GM10248 (cell line): Measurements from ENCODE around the gene CLK4.

ENCODE experiments used
- CTCF ChIA-PET: fragments of 300-600 bp; sonication (Branson Sonifier 250); formaldehyde crosslinking; extraction: SDS; loops from one replicate; lab custom pipeline; 2021; ENCODE audit warnings: antibody characterized with exemption; lab: Yijun Ruan, JAX
- POLR2A ChIA-PET: fragments of 350-650 bp; sonication (Branson Sonifier 250); formaldehyde crosslinking; extraction: SDS; loops from one replicate; lab custom pipeline; 2020; ENCODE audit warnings: antibody characterized with exemption; lab: Yijun Ruan, JAX
- DNase-seq: peaks from one replicate; pipeline ENCODE4 v3.0.0; 2012; ENCODE audit errors: extremely low spot score
- CTCF ChIP-seq: IDR thresholded peaks from 2 replicates; pipeline ENCODE4 v1.5.1; 2012; ENCODE audit warnings: mild to moderate bottlenecking, low read depth; ENCODE audit errors: extremely low read depth, missing control alignments, control extremely low read depth

Gene CLK4

DNA sequence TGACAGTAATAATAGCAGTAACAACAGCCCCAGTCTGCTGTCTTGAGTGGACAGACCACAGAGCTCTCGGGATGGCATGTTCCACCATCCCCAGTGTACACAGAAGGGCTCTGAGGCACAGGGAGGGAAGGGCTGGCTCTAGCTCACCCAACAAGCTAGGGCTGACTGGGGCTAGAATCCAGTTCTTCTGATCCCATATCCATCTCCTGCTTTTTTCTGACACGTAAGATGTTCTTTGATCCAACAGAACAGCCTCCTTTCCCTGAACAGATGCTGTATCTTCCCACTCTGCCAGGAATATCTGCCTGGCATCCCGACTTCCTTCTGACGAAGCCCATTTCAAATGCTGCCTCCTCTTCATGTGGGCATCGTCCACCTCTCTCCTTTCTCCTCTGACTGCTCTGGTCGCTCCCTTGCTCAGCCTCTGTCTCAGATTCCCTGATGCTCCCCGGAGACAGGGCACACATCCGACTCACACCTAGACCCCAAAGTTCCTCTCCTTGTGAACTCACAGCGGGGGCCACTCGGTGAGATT, 43.6 kb upstream of the CLK4 start:
- no peak for TF ChIP-seq CTCF
- ChIA-PET POLR2A (no interaction called here), CTCF (no interaction called here)
- DNase-seq: no peak

DNA sequence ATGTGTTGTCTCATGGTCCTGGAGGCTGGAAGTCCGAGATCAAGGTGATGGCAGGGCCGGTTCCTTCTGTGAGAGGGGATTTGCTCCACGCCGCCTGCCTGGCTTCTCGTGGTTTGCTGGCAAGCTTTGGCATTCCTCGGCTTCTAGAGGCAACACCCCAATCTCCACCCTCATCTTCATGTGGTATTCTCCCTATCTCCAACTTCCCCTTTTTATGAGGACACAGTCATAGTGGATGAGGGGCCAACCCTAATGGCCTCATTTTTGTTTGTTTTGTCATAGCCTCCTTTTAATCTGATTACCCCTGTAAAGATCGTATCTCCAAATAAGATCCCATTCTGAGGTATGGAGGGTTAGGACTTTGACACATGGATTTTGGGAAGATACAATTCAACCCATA, 41.7 kb upstream of the CLK4 start:
- CTCF ChIA-PET: no interaction called here
- no peak for DNase-seq
- POLR2A ChIA-PET: no interaction called here
- TF ChIP-seq CTCF: no peak

DNA sequence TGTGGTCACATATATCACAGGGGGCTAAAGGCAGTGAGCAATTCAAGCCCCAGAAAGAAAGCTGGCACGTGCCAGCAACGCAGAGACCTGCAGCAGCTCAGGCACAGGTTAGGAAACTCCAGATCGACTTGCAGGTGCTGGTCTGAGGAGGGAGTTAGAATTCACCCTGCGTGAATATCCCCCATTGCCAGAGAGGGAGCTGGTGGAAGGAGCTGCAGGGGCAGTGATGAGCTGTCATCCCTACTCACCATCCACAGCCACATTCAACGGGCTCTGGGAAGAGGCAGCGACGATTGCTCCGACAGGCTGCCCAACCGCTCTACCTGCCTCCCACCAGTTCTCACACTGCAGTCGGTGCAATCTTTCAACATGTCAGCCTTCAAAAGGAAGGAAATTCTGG, 40.8 kb upstream of the CLK4 start:
- TF ChIP-seq CTCF: no peak
- CTCF ChIA-PET: interaction anchor here (1.1 to 1.5 kb wide), 2 partner anchors 21 to 30 kb away, joined by 3 read pairs; no protein-coding TSS in a partner anchor
- POLR2A ChIA-PET: no interaction called here
- DNase-seq: no peak

DNA sequence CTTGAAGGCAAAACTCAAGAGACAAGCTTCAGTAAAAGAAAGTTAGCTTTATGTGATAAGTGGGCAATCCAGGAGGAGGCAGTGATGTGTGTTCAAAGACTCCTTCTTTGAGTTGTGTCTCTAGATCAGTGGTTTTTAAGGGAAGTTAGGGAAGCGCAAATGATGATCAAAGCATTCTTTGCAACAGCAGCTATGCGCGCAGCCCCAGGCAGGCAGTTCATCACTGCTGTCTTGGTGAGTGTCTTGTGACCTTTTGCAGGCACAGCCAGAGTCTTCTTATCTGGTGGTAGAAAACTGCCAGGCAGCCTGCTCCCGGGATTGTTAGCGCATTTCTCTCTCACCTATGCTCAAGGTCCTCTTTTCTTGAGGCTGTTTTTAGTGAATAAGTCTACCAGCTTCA, 40.3 kb upstream of the CLK4 start:
- ChIA-PET POLR2A (no interaction called here), CTCF (interaction anchor here (1.1 to 1.5 kb wide), 2 partner anchors 20 to 29 kb away, joined by 3 read pairs; no protein-coding TSS in a partner anchor)
- DNase-seq: no peak
- no peak for TF ChIP-seq CTCF

DNA sequence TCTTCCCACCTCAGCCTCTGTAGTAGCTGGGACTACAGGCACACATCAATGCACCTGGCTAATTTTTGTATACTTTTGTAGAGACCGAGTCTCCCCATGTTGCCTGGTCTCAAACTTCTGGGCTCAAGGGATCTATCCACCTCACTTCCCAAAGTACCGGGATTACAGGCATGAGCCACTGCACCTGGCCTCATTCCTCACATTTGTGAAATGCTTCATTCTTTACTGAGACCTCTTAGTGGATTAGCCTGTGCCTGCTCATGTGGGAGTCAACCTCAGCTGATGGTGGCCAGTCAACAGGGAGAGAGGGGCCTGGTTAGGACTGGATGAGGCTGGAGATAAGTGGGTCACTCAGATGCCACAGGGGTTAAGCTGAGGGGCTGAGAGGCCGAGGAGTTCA, 37.3 kb upstream of the CLK4 start:
- TF ChIP-seq CTCF: no peak
- CTCF ChIA-PET: no interaction called here
- POLR2A ChIA-PET: no interaction called here
- DNase-seq: no peak

GRCh38 chr5:178662541-178662860, 35.7 kb upstream of the CLK4 start:
- ChIA-PET POLR2A (no interaction called here), CTCF (no interaction called here)
- no peak for TF ChIP-seq CTCF

More at GRCh38 chr5:178662541-178662860, 35.7 kb upstream of the CLK4 start:
- no peak for DNase-seq
